Astrocyte (in vitro differentiated cells and primary cell): Measurements from ENCODE around the gene MZT2B.
"Not testable (repeated sequence)": the region's sequence is repeated elsewhere in the genome, so short reads cannot be mapped to it uniquely, and the experiment has no call there.

Source experiments
- EZH2 ChIP-seq: IDR thresholded peaks from 2 replicates; pipeline ENCODE4 v1.6.1; 2012; ENCODE audit warnings: mild to moderate bottlenecking, low read length, inconsistent platforms; ENCODE audit not compliant: insufficient read depth
- TF ChIP-seq, protein P1 (sequence below): IDR thresholded peaks from 2 replicates; pipeline ENCODE4 v1.5.1; 2011; ENCODE audit warnings: low read depth, mild to moderate bottlenecking, inconsistent platforms, low read length, moderate library complexity; ENCODE audit not compliant: insufficient read depth

- TF ChIP-seq, protein P1, sequence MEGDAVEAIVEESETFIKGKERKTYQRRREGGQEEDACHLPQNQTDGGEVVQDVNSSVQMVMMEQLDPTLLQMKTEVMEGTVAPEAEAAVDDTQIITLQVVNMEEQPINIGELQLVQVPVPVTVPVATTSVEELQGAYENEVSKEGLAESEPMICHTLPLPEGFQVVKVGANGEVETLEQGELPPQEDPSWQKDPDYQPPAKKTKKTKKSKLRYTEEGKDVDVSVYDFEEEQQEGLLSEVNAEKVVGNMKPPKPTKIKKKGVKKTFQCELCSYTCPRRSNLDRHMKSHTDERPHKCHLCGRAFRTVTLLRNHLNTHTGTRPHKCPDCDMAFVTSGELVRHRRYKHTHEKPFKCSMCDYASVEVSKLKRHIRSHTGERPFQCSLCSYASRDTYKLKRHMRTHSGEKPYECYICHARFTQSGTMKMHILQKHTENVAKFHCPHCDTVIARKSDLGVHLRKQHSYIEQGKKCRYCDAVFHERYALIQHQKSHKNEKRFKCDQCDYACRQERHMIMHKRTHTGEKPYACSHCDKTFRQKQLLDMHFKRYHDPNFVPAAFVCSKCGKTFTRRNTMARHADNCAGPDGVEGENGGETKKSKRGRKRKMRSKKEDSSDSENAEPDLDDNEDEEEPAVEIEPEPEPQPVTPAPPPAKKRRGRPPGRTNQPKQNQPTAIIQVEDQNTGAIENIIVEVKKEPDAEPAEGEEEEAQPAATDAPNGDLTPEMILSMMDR, result not testable (repeated sequence)
- TF ChIP-seq EZH2, result not testable (repeated sequence)
Observed at GRCh38 chr2:130140516-130140915, 41.5 kb upstream of the MZT2B start.
